ENCODE measurements around the gene ECHDC3. TPM values are rescaled to one million over a fixed set of nuclear protein-coding genes. Genes with fewer than 3 reads are reported as not detected.

ECHDC3 gene
- total RNA-seq, 1 experiment from 2014 or later, result 8.9 TPM

GRCh38 chr10:11754620-11755019 lies 12.4 kb downstream of the ECHDC3 start:
- TF ChIP-seq EZH2 (IDR thresholded peaks at IDR 0.05; ENCODE audit: borderline replicate concordance, low read depth, low read length, poor library complexity, severe bottlenecking) (no peak), CTCF (conservative IDR thresholded peaks at IDR 0.05; ENCODE audit: low read depth, low read length) (no peak)
- H3K36me3 ChIP-seq (ENCODE audit: insufficient read depth, low read length, poor library complexity, severe bottlenecking), result peaks cover 5% of the 10 kb centered on the region
- H3K27ac ChIP-seq (ENCODE audit: low read depth, low read length, poor library complexity, severe bottlenecking), result no peak overlapping the region
- H3K9me3 ChIP-seq (ENCODE audit: low read depth, low read length, poor library complexity, severe bottlenecking), result no peaks in the 10 kb centered on the region
- ChIA-PET POLR2A (ENCODE audit: low non-redundant PET) (no interaction called here), CTCF (interaction anchor here (0.6 kb wide), 1 partner anchor 57 kb away, joined by 6 read pairs; no protein-coding TSS in a partner anchor)
- no peak for DNase-seq (ENCODE audit: low spot score)
- intact Hi-C loops (cut with micrococcal nuclease; ENCODE audit: unreplicated experiment), result no loop called here
- BruUV-seq (replicated peaks), result no TSS peak
- H3K4me1 ChIP-seq (ENCODE audit: insufficient read depth, low read length, poor library complexity, severe bottlenecking), result peaks cover 13% of the 10 kb centered on the region
- no peaks in the 10 kb centered on the region for H3K27me3 ChIP-seq (replicated peaks; ENCODE audit: insufficient read depth, low read depth, low read length, poor library complexity)
- no peak overlapping the region for H3K4me3 ChIP-seq (ENCODE audit: low read depth, low read length, poor library complexity, severe bottlenecking)

GRCh38 chr10:11755512-11756263 lies 13.5 kb downstream of the ECHDC3 start:
- no peak for DNase-seq (ENCODE audit: low spot score)
- no TSS peak for BruUV-seq (replicated peaks)
- ChIA-PET CTCF (no interaction called here), POLR2A (ENCODE audit: low non-redundant PET) (no interaction called here)
- no peak overlapping the region for H3K27ac ChIP-seq (ENCODE audit: low read depth, low read length, poor library complexity, severe bottlenecking)
- TF ChIP-seq EZH2 (IDR thresholded peaks at IDR 0.05; ENCODE audit: borderline replicate concordance, low read depth, low read length, poor library complexity, severe bottlenecking) (no peak), CTCF (conservative IDR thresholded peaks at IDR 0.05; ENCODE audit: low read depth, low read length) (no peak)
- no peaks in the 10 kb centered on the region for H3K36me3 ChIP-seq (ENCODE audit: insufficient read depth, low read length, poor library complexity, severe bottlenecking)
- H3K4me3 ChIP-seq (ENCODE audit: low read depth, low read length, poor library complexity, severe bottlenecking), result no peak overlapping the region
- no peaks in the 10 kb centered on the region for H3K27me3 ChIP-seq (replicated peaks; ENCODE audit: insufficient read depth, low read depth, low read length, poor library complexity)
- H3K9me3 ChIP-seq (ENCODE audit: low read depth, low read length, poor library complexity, severe bottlenecking), result no peaks in the 10 kb centered on the region
- intact Hi-C loops (cut with micrococcal nuclease; ENCODE audit: unreplicated experiment), result no loop called here
- H3K4me1 ChIP-seq (ENCODE audit: insufficient read depth, low read length, poor library complexity, severe bottlenecking), result peaks cover 13% of the 10 kb centered on the region

- no TSS peak for BruUV-seq (replicated peaks)
- TF ChIP-seq CTCF (conservative IDR thresholded peaks at IDR 0.05; ENCODE audit: low read depth, low read length), result no peak
- no peak for TF ChIP-seq EZH2 (IDR thresholded peaks at IDR 0.05; ENCODE audit: borderline replicate concordance, low read depth, low read length, poor library complexity, severe bottlenecking)
- intact Hi-C loops (cut with micrococcal nuclease; ENCODE audit: unreplicated experiment), result no loop called here
These were observed 14.7 kb downstream of the ECHDC3 start for GRCh38 chr10:11756766-11757315.

More at GRCh38 chr10:11756766-11757315, 14.7 kb downstream of the ECHDC3 start:
- no peak overlapping the region for H3K4me3 ChIP-seq (ENCODE audit: low read depth, low read length, poor library complexity, severe bottlenecking)
- H3K4me1 ChIP-seq (ENCODE audit: insufficient read depth, low read length, poor library complexity, severe bottlenecking), result peaks cover 13% of the 10 kb centered on the region
- H3K27ac ChIP-seq (ENCODE audit: low read depth, low read length, poor library complexity, severe bottlenecking), result peak overlapping the region; percentile 45
- no peaks in the 10 kb centered on the region for H3K27me3 ChIP-seq (replicated peaks; ENCODE audit: insufficient read depth, low read depth, low read length, poor library complexity)
- no peaks in the 10 kb centered on the region for H3K9me3 ChIP-seq (ENCODE audit: low read depth, low read length, poor library complexity, severe bottlenecking)
- DNase-seq (ENCODE audit: low spot score), result no peak
- H3K36me3 ChIP-seq (ENCODE audit: insufficient read depth, low read length, poor library complexity, severe bottlenecking), result no peaks in the 10 kb centered on the region
- CTCF ChIA-PET, result interaction anchor here (1.1 to 1.9 kb wide), 3 partner anchors 239 to 332 kb away, joined by 5 to 22 read pairs (median 9); no protein-coding TSS in a partner anchor
- POLR2A ChIA-PET (ENCODE audit: low non-redundant PET), result no interaction called here
